Liver (tissue), 3 donors: ENCODE results near the gene LDLRAD4.

Experiments
- EGR1 ChIP-seq, 2 donors: IDR thresholded peaks; 2 replicates each; pipeline ENCODE4 v1.6.1; 2016 to 2018; ENCODE audit warnings: antibody characterized with exemption in 2 of 2, low read depth in 2 of 2
- FOXA2 ChIP-seq: IDR thresholded peaks from 2 replicates; pipeline ENCODE4 v1.6.1; 2016; ENCODE audit warnings: antibody characterized with exemption
- GABPA ChIP-seq, 2 donors: IDR thresholded peaks in 1 of 2; conservative IDR thresholded peaks in 1 of 2; 2 replicates each; pipeline ENCODE4 v1.6.1; 2016; ENCODE audit warnings: antibody characterized with exemption in 2 of 2, mild to moderate bottlenecking in 1 of 2, moderate library complexity in 1 of 2
- HNF4A ChIP-seq, 2 donors: conservative IDR thresholded peaks; 2 replicates each; pipeline ENCODE4 v1.6.1; 2016; ENCODE audit warnings: antibody characterized with exemption in 2 of 2, mild to moderate bottlenecking in 2 of 2
- HNF4G ChIP-seq: IDR thresholded peaks from 2 replicates; pipeline ENCODE4 v1.6.1; 2016; ENCODE audit warnings: antibody characterized with exemption
- RAD21 ChIP-seq, 2 donors: IDR thresholded peaks; 2 replicates each; pipeline ENCODE4 v1.6.1; 2016; ENCODE audit warnings: antibody characterized with exemption in 2 of 2, mild to moderate bottlenecking in 2 of 2
- REST ChIP-seq: IDR thresholded peaks from 2 replicates; pipeline ENCODE4 v1.6.1; 2016; ENCODE audit warnings: antibody characterized with exemption, mild to moderate bottlenecking
- RXRA ChIP-seq, 2 donors: IDR thresholded peaks; 2 replicates each; pipeline ENCODE4 v1.6.1; 2017 to 2018; ENCODE audit warnings: antibody characterized with exemption in 2 of 2, mild to moderate bottlenecking in 1 of 2
- SP1 ChIP-seq: IDR thresholded peaks from 2 replicates; pipeline ENCODE4 v1.6.1; 2018; ENCODE audit warnings: antibody characterized with exemption, mild to moderate bottlenecking
- TAF1 ChIP-seq: conservative IDR thresholded peaks from 2 replicates; pipeline ENCODE4 v1.6.1; 2016; ENCODE audit warnings: antibody characterized with exemption, mild to moderate bottlenecking
- TF ChIP-seq, protein P1 (sequence below): fragments of 150-350 bp; IDR thresholded peaks from 2 replicates; pipeline ENCODE4 v1.5.1; 2017; ENCODE audit warnings: improper control_type of control experiment, low read depth, low read length; ENCODE audit not compliant: missing input control
- TF ChIP-seq, protein P2 (sequence below): IDR thresholded peaks from 2 replicates; pipeline ENCODE4 v1.6.1; 2016; ENCODE audit warnings: antibody characterized with exemption
- TF ChIP-seq, protein P3 (sequence below): IDR thresholded peaks from 2 replicates; pipeline ENCODE4 v1.6.1; 2016; ENCODE audit warnings: antibody characterized with exemption
- donor health status: healthy.
- donor health status: healthy.

- TF ChIP-seq RAD21 (IDR thresholded peaks at IDR 0.05) (no peak), SP1 (no peak), TAF1 (no peak), REST (no peak), GABPA (IDR thresholded peaks at IDR 0.05 in 1 of 2, conservative IDR thresholded peaks at IDR 0.05 in 1 of 2) (no peak), HNF4A (conservative IDR thresholded peaks at IDR 0.05) (no peak), FOXA2 (no peak), EGR1 (IDR thresholded peaks at IDR 0.05; ENCODE audit: low read depth in 2 of 2) (no peak), HNF4G (no peak), RXRA (IDR thresholded peaks at IDR 0.05) (no peak)
- TF ChIP-seq, protein P1, sequence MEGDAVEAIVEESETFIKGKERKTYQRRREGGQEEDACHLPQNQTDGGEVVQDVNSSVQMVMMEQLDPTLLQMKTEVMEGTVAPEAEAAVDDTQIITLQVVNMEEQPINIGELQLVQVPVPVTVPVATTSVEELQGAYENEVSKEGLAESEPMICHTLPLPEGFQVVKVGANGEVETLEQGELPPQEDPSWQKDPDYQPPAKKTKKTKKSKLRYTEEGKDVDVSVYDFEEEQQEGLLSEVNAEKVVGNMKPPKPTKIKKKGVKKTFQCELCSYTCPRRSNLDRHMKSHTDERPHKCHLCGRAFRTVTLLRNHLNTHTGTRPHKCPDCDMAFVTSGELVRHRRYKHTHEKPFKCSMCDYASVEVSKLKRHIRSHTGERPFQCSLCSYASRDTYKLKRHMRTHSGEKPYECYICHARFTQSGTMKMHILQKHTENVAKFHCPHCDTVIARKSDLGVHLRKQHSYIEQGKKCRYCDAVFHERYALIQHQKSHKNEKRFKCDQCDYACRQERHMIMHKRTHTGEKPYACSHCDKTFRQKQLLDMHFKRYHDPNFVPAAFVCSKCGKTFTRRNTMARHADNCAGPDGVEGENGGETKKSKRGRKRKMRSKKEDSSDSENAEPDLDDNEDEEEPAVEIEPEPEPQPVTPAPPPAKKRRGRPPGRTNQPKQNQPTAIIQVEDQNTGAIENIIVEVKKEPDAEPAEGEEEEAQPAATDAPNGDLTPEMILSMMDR = no peak
- TF ChIP-seq, protein P2, sequence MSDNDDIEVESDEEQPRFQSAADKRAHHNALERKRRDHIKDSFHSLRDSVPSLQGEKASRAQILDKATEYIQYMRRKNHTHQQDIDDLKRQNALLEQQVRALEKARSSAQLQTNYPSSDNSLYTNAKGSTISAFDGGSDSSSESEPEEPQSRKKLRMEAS = no peak
- TF ChIP-seq, protein P3, sequence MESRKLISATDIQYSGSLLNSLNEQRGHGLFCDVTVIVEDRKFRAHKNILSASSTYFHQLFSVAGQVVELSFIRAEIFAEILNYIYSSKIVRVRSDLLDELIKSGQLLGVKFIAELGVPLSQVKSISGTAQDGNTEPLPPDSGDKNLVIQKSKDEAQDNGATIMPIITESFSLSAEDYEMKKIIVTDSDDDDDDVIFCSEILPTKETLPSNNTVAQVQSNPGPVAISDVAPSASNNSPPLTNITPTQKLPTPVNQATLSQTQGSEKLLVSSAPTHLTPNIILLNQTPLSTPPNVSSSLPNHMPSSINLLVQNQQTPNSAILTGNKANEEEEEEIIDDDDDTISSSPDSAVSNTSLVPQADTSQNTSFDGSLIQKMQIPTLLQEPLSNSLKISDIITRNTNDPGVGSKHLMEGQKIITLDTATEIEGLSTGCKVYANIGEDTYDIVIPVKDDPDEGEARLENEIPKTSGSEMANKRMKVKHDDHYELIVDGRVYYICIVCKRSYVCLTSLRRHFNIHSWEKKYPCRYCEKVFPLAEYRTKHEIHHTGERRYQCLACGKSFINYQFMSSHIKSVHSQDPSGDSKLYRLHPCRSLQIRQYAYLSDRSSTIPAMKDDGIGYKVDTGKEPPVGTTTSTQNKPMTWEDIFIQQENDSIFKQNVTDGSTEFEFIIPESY = no peak
Measured at GRCh38 chr18:13300796-13301195, 82.2 kb downstream of the LDLRAD4 start.
